Tibial nerve (tissue), 4 donors: Measurements from ENCODE around the gene ALG11.

Source experiments
- CTCF ChIP-seq, 5 experiments: fragments of 200-600 bp in 3 of 5; fragments of 450-650 bp in 2 of 5; sonication (generic) in 3 of 5; IDR thresholded peaks; one replicate each; pipeline ENCODE4 v1.5.1; 2016 to 2019; ENCODE audit warnings: antibody characterized with exemption in 5 of 5, mild to moderate bottlenecking in 3 of 5, moderate library complexity in 2 of 5
- EP300 ChIP-seq, 2 donors: sonication (generic); formaldehyde crosslinking; IDR thresholded peaks; one replicate each; pipeline ENCODE4 v1.6.1; 2017; ENCODE audit warnings: antibody characterized with exemption in 2 of 2, mild to moderate bottlenecking in 1 of 2
- POLR2A ChIP-seq, 2 donors: fragments of 450-650 bp; IDR thresholded peaks; one replicate each; pipeline ENCODE4 v1.6.1; 2017; ENCODE audit warnings: antibody characterized with exemption in 2 of 2, mild to moderate bottlenecking in 2 of 2, moderate library complexity in 2 of 2

GRCh38 chr13:52010890-52011631 lies 1.1 kb upstream of the ALG11 start, which contains the start of gene ATP7B:
- no peak for TF ChIP-seq EP300 (IDR thresholded peaks at IDR 0.05)
- TF ChIP-seq CTCF (IDR thresholded peaks at IDR 0.05), result no peak
- no peak for TF ChIP-seq POLR2A (IDR thresholded peaks at IDR 0.05)
